NCI-H510A (cell line): ENCODE results near the gene PRRT2.

ENCODE experiments used
- DNase-seq: peaks from one replicate; lab custom pipeline; 2025; lab: John Stamatoyannopoulos, UW

The PRRT2 gene

DNA sequence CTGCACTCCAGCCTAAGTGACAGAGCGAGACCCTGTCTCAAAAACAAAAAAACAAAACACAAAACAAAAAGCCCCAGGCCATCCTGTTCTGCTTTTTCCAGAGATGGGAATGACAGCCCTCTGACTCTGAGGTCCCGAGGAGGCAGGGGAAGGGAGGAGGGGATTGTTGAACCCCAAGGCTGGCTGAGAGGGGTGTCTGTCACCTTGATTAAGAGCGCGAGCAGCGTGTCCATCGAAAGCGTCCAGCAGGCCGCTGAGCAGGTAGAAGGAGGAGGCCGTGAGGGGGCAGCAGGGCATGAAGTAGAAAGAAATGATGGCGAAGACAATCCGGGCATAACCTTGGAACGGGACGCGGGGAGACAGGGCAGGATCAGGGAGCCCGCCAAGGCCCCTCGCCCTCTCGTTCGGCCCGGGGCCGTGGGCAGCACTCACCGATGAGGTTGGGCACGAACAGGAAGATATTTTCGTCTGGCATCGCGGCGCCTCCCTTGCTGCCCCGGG is 50.4 kb downstream of the PRRT2 start:
- peak; percentile 26 for DNase-seq

DNA sequence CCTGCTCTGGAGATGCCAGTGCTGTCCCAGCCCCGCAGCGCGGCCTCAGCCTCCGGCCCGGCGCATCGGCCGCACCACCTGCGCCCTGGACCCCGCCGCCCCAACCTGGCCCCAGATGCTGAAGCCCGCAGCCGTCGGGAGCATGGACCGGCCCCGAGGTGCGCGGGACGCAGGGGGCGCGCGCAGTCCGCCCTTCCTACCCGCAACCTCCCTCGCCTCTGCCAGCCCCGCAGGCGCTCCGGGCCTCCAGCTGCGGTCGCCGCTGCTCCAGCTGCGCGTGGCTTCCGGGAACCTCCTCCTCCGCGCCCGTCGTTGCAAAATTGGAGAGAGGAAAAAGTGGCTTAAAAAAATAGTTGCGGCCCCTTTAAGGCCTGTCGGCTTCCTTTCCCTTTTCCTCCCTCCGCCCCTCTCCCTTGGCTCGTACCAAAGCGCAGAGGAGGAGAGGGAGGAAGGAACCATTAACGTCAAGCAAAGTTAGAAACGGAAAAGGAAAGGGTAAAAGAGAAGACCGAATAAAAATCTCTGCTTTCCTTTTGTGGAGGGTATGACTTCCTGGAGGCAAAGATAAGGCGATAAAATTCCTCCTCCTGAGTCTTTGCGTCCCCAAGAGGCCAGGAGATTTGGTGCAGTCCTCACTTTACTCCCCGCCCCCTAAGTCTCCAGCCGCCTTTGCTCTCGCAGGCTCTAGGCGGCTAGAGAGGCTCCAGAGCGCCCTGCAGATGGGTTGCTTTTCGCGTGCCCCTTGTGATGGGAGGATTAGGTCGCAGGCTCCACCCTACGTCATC is 51.1 kb downstream of the PRRT2 start, which contains the start of gene CDIPT:
CDIPT (minus strand) TSS at position 343 of the 785 bp plus-strand sequence. CDS start 369 bp downstream, outside the sequence.
- DNase-seq, result peak; percentile 98

DNA sequence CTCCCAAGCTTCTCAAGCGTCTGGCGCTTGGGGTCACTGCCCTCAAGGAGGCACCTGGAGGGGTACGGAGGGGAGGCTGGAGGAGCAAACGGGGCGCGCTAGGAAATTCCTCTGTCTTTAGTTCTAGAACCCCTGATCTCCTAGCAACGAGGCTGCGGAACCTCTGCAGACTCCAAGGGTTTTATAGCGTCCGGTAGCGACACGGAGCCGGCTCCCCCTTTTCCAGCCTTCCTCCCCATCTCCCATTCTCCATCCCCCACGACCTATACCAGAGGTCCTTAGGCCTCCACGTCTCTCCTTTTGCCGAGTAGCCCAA is 51.6 kb downstream of the PRRT2 start:
- DNase-seq, result no peak

DNA sequence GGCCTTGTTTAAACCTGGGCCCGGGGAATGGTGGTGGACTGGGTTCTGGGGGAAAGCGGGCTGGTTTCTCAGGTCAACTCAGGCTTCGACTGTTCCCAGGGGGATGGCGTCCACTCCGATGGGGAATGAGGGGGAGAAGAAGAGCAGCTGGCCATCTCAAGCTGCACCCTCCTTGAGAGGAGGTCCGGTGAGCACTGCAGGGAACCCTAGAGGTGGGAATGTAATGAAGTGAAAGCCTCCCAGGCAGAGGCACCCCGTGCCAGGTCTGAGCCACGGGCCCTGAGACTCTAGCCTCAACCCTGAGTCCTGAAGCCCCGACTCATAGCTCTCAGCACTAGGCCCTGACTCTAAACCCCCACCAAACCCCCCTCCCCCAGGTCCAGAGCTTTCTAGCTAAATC is 52.2 kb downstream of the PRRT2 start:
- no peak for DNase-seq
